HG03025 (cell line): ENCODE data around the gene CENPVL1.
A peak's percentile ranks its signal among the peaks of the same experiment; 100 is the strongest.
"Not testable (repeated sequence)": the region's sequence is repeated elsewhere in the genome, so short reads cannot be mapped to it uniquely, and the experiment has no call there.

ENCODE experiments used
- ATAC-seq: cut with Tn5 transposase; IDR thresholded peaks from one replicate; pipeline ENCODE4 v1.9.1; 2021; ENCODE audit warnings: mild to moderate bottlenecking, moderate library complexity; ENCODE audit not compliant: unreplicated experiment, low FRiP score

CENPVL1 gene

DNA sequence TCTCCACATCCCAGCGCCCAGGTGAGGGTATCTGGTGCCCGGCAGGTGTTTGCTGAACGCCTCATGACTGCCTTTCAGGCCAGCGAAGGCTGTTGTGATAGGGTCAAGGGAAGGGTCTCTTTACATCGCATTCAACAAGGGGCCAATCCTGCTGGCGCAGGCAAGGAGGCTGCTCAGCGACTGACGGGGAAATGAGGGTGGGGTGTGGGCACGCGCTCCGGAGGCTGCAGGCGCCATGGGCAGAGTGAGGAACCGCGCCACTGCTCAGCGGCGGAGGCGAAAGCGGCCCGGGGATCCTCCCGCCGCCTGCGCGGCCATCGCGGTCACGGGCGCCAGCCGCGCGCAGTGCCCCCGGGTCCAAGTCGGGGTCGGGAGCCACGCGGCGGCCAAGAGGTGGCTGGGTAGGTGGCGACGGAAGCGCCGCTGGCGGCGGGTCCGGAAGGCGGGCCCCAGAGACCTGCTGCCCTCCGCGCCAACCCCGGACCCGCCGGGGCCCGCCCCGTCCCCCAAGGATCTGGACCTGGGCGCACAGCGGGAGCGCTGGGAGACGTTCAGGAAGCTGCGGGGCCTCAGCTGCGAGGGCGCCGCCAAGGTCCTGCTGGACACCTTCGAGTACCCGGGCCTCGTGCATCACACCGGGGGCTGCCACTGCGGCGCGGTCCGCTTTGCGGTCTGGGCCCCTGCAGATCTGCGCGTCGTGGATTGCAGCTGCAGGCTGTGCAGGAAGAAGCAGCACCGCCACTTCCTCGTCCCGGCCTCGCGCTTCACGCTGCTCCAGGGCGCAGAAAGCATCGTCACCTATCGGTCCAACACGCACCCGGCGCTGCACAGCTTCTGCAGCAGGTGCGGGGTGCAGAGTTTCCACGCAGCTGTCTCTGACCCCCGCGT is at the start of gene CENPVL1:
Gene CENPVL1, plus strand, starts transcription at position 236 of the 888 bp plus-strand sequence. Its CDS starts 0 bp downstream, at position 236.
- not testable (repeated sequence) for ATAC-seq

DNA sequence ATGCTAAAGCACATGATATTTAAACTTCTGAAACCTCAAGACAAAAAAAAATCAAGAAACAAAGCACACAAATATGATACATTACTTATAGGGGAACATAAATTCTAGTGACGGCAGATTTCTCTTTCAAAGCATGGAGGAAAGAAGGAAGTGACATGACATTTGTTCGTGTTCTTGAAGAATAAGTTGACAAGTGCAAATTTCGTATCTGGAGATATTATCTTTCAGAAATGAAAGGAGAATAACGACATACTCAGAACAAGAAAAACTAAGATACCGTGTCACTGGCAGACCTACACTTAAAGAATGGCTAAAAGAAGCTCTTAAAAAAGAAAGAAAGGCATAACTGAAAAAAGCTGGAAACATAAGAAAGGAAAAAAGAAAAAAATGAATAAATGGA is 44.3 kb upstream of the CENPVL1 start:
- no peak for ATAC-seq

DNA sequence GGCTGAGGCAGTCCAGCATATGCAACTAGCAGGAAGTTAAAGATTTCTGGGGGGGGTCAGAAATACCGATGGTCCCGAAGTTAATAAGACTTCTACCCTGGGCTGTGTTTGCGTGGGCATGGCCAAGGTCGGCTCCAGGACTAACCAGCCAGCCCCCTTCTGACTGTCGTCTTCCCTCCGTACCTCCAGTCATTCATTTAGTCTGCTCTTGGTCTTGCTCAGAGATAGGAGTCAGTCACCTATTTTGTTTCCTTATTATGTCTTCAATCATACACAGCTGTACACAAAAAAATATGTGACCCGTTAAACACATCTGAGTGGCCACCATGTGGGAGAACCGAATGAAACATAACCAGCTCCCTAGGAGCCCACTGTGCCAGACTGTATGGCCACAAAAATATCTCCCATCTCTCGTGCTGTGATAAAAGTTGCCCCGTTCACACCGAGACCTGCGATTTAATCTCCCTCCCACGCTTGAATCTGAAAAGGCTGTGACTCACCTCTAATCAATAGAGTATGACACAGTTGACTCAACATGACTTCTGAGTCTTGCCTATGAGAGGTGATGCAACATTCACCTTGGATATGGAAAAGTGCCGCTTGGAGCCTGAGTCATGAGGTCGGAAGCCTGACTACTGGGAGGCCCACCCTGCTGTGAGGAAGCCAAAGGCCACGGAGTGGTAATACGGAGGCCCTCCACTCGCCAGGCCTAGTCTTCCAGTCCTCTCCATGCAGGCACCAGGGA is 30.5 kb upstream of the CENPVL1 start:
- ATAC-seq: not testable (repeated sequence)

DNA sequence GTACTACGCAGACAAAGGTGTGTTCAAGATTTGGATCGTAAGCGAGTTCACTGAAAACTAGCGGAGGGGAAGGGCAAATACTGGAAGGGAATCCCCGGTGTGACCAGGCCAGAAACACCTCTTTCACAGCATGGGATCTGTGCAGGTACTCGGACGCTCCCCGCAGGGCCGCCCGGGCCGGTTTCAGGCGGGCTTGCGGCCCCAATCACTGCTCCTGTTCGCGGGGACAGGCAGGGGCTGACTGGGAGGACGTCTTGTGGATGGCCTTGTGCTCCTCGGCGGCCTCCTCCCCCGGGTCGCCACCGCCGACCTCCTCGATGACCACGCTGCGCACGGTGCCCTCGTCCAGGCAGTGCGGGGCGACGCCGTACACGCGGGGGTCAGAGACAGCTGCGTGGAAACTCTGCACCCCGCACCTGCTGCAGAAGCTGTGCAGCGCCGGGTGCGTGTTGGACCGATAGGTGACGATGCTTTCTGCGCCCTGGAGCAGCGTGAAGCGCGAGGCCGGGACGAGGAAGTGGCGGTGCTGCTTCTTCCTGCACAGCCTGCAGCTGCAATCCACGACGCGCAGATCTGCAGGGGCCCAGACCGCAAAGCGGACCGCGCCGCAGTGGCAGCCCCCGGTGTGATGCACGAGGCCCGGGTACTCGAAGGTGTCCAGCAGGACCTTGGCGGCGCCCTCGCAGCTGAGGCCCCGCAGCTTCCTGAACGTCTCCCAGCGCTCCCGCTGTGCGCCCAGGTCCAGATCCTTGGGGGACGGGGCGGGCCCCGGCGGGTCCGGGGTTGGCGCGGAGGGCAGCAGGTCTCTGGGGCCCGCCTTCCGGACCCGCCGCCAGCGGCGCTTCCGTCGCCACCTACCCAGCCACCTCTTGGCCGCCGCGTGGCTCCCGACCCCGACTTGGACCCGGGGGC is 28.2 kb upstream of the CENPVL1 start:
- ATAC-seq: not testable (repeated sequence)

DNA sequence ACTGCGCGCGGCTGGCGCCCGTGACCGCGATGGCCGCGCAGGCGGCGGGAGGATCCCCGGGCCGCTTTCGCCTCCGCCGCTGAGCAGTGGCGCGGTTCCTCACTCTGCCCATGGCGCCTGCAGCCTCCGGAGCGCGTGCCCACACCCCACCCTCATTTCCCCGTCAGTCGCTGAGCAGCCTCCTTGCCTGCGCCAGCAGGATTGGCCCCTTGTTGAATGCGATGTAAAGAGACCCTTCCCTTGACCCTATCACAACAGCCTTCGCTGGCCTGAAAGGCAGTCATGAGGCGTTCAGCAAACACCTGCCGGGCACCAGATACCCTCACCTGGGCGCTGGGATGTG is 27.6 kb upstream of the CENPVL1 start, which contains the start of gene CENPVL2:
Gene CENPVL2, minus strand, starts transcription at position 112 of the 343 bp plus-strand sequence. Its CDS starts 0 bp downstream, at position 112.
- ATAC-seq: not testable (repeated sequence)

DNA sequence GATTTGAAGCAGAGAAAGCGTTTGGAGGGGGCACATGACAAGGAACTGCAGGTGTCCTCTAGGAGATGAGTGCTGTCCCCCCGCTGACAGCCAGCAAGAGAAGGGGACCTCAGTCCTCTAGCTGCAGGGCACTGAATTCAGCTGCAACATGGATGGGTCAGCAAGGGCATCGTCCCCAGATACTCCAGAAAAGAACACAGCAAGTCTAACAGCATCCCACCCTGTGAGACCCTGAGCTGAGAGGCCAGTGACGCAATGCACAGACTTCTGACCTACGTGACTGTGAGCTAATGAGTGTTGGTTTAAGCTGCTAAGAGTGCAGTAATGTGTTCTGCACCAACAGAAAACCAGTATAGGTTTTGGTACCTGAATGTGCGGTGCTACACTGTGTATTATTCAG is 16.1 kb upstream of the CENPVL1 start:
- no peak for ATAC-seq

DNA sequence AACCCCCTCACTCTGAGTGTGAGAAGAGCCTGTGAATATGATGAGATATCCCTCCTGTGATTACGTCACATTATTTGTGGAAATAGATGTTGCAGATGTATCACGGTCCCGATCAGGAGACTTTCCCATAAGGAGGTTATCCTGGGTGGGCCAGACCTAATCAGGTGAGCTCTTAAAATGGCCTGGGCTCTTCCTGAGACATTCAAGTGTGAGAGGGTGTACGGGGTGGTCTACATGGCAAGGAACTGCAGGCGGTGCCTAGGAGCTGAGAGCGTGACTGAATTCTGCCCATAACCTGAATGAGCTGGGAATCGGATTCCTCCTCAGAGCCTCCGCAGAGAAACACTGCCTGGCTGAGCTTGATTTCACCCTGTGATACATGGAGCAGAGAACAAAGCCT is 12.9 kb upstream of the CENPVL1 start:
- no peak for ATAC-seq

DNA sequence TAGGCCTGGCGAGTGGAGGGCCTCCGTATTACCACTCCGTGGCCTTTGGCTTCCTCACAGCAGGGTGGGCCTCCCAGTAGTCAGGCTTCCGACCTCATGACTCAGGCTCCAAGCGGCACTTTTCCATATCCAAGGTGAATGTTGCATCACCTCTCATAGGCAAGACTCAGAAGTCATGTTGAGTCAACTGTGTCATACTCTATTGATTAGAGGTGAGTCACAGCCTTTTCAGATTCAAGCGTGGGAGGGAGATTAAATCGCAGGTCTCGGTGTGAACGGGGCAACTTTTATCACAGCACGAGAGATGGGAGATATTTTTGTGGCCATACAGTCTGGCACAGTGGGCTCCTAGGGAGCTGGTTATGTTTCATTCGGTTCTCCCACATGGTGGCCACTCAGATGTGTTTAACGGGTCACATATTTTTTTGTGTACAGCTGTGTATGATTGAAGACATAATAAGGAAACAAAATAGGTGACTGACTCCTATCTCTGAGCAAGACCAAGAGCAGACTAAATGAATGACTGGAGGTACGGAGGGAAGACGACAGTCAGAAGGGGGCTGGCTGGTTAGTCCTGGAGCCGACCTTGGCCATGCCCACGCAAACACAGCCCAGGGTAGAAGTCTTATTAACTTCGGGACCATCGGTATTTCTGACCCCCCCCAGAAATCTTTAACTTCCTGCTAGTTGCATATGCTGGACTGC is 2.8 kb downstream of the CENPVL1 start:
- not testable (repeated sequence) for ATAC-seq

DNA sequence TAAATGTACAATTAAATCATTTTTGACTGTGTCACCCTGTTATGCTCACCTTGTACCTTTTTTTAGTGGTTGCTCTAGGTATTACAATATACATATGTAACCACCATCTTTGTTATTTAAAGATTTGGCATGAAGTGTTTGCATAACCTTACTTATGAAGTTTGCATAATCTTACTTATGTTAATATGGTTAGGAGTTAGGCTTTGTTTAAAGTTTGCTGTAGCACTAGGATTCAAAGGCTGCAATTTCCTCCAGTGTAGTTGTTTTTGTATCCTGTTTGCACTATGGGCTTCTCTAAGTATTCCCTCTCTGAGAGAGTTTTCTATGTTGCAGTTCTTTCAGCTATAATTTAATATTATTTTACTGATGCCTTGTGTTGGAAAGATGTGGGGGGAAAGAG is 17.9 kb downstream of the CENPVL1 start:
- ATAC-seq: no peak

DNA sequence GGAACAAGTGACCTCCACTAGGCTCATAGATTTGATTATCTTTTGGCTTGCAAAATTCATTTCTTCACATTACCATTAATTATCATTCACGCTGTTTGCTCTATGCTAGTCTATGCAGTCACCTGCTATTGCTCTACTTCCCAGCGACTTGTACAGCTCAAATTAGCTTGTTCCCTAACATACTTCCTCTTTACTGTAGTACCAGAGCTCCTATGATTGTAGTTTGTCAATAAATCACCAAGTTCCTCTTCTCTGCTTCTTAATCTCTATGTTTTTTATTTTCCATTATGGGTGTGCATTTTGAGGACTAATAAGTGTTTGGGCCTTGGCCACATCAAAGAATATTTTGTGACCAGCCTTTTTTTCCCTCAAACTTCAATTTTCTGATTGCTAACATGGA is 26.8 kb downstream of the CENPVL1 start:
- no peak for ATAC-seq

DNA sequence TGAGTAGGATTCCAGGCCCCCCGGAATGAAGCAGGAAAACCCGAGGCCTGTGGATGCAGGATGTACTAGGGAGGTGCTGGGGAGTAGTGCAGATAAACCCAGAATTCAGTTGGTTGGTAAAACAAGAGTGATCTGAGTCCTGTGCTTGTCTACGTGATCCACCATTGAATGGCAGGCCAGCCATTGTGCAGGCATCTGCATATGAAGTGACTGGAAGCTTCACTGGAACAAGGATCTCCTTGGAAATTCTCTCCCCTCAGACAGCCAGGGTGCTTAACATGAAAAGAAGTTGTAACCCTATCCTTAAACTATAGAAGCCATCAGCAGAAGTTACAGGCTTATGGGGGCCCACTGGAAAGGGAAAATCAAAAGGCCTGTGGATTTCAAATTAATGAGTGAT is 32.3 kb downstream of the CENPVL1 start:
- no peak for ATAC-seq

DNA sequence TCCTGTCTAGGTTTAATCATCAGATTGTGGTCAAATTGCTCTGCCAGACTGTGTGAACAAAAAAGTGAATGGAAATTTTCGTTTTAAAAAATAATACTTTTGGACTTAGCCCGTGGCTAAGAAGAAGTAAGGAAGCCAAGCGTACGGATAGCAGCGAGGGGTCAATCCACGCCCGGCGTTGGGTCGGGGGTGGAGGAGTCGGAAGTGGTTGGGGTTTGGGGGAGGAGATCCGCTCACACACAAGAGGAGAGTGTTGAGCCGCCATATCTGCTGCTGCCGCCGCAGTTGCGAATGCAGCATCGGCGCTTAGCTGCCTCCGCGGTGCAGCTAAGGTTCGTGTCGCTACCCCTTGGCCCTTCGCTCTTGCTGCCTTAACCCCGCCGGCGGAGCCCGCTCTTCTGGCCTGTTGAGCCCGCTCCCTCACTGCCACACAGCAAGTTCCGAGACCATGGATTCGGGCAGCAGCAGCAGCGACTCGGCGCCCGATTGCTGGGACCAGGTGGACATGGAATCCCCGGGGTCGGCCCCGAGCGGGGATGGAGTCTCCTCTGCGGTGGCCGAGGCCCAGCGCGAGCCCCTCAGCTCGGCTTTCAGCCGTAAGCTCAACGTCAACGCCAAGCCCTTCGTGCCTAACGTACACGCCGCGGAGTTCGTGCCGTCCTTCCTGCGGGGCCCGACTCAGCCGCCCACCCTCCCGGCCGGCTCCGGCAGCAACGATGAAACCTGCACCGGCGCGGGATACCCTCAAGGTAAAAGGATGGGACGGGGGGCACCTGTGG is 33.1 kb downstream of the CENPVL1 start, which contains the start of gene GSPT2:
Gene GSPT2, plus strand, starts transcription at position 264 of the 779 bp plus-strand sequence. Its CDS starts 185 bp downstream, at position 449.
- peak; percentile 89 for ATAC-seq

DNA sequence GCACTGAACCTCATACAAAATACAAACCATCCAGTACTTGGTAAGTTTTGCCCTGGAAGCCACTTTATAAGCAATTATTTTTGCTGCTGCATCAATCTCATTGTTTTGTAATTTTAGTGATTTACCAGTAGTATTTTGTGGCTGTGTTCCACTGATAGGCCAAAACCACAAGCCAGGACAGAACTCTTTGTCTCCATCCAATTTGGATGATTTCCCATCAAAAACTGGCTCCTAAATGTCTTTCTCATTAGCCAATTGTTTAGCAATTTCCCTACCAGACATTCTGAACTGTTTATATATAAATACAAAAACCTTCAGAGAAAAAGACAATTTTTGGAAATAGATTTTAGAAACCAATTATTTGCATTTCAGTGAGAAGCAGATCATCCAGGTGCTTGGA is 37.4 kb downstream of the CENPVL1 start:
- no peak for ATAC-seq

DNA sequence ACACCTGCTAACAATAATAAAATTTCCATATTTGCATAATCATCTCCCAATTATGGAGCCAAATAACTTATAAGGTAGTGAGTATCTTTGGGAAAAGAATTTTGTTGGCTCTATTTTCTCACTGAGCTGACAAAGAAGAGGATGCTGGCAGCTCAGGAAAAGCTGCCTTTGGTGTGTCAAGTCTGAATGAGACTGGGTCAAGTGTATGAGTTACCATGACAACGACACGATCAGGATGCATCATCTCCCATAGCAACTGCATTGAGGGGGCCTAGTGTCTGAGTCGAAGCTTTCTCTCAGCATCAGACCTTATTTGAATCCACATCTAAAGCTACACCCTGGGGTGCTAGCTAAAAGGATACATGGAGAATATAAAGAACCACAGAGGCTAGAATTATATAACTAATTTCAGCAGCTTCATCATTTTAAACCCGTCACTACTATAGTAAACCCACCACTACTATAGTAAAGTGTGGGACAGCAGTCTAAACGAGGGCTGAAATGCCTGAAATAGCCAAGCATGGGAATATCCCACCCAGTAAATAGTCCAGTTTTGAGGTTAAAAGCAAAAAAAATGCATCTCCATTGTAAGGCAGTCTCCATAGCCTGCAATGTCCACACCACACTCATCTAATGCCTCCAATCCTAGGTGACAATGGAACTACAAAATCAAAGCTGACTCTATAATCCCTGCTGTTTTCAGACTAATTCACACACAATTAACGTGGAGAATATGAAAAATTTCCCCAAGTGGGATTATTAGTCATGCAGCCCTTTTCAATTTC is 48.9 kb downstream of the CENPVL1 start:
- no peak for ATAC-seq

DNA sequence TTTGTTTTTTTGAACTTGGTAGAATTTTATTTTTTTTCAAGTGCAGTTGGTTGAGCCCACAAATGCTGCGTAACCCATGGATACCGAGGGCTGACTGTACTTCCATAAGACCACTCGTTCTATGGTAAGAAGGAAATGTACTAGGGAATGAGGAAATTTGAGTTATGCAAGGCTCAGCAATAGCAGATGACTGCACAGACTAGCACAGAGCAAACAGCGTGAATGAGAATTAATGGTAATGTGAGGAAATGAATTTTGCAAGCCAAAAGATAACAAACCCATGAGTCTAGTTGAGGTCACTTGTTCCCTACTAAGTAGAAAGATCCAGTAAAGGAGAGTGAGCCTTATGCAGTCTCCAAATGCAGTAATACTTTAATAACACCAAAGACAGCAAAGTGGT is 50.3 kb downstream of the CENPVL1 start:
- ATAC-seq: no peak
